NCI-H2227 (cell line): ENCODE data around the gene RBM15.

ENCODE experiments used
- DNase-seq: peaks from one replicate; lab custom pipeline; 2025; ENCODE audit not compliant: unreplicated experiment; lab: John Stamatoyannopoulos, UW

The RBM15 gene

GRCh38 chr1:110347182-110347893 is 8.2 kb downstream of the RBM15 start:
- DNase-seq = peak; percentile 24

GRCh38 chr1:110348050-110348449 is 8.9 kb downstream of the RBM15 start:
- DNase-seq = no peak

- DNase-seq = no peak
Observed at GRCh38 chr1:110348771-110349170, 9.6 kb downstream of the RBM15 start.

GRCh38 chr1:110350360-110350759 is 11.2 kb downstream of the RBM15 start:
- DNase-seq = no peak

GRCh38 chr1:110355321-110355720 is 16.1 kb downstream of the RBM15 start:
- no peak for DNase-seq

GRCh38 chr1:110356379-110356778 is 17.2 kb downstream of the RBM15 start:
- DNase-seq = no peak

GRCh38 chr1:110360431-110360830 is 21.3 kb downstream of the RBM15 start:
- DNase-seq = no peak

- DNase-seq = no peak
Observed at GRCh38 chr1:110361856-110362255, 22.7 kb downstream of the RBM15 start.

- DNase-seq = no peak
Observed at GRCh38 chr1:110364221-110364620, 25.0 kb downstream of the RBM15 start.

- DNase-seq = no peak
Observed at GRCh38 chr1:110370827-110371226, 31.6 kb downstream of the RBM15 start.

GRCh38 chr1:110375490-110375889 is 36.3 kb downstream of the RBM15 start:
- DNase-seq = no peak

GRCh38 chr1:110380672-110381283 is 41.6 kb downstream of the RBM15 start:
- DNase-seq = no peak

- peak; percentile 19 for DNase-seq
Observed at GRCh38 chr1:110383251-110383990, 44.2 kb downstream of the RBM15 start.

- DNase-seq = no peak
Observed at GRCh38 chr1:110384581-110385321, 45.6 kb downstream of the RBM15 start.

GRCh38 chr1:110385369-110385768 is 46.2 kb downstream of the RBM15 start:
- no peak for DNase-seq

GRCh38 chr1:110387048-110387754 is 48.0 kb downstream of the RBM15 start:
- no peak for DNase-seq

- peak; percentile 12 for DNase-seq
Observed at GRCh38 chr1:110390096-110390495, 50.9 kb downstream of the RBM15 start.

GRCh38 chr1:110390692-110391245 is 51.6 kb downstream of the RBM15 start, which contains the start of gene SLC16A4:
TSS of gene SLC16A4 (minus strand) at chr1:110391026. CDS start at chr1:110389323, 1,703 bp downstream.
- peak; percentile 43 for DNase-seq

- DNase-seq = no peak
Observed at GRCh38 chr1:110393286-110393685, 54.1 kb downstream of the RBM15 start.
